ENCODE measurements around the gene PVALEF.

GRCh38 chr17:81223762-81224130, 58.4 kb downstream of the PVALEF start:
- TF ChIP-seq, protein P1, sequence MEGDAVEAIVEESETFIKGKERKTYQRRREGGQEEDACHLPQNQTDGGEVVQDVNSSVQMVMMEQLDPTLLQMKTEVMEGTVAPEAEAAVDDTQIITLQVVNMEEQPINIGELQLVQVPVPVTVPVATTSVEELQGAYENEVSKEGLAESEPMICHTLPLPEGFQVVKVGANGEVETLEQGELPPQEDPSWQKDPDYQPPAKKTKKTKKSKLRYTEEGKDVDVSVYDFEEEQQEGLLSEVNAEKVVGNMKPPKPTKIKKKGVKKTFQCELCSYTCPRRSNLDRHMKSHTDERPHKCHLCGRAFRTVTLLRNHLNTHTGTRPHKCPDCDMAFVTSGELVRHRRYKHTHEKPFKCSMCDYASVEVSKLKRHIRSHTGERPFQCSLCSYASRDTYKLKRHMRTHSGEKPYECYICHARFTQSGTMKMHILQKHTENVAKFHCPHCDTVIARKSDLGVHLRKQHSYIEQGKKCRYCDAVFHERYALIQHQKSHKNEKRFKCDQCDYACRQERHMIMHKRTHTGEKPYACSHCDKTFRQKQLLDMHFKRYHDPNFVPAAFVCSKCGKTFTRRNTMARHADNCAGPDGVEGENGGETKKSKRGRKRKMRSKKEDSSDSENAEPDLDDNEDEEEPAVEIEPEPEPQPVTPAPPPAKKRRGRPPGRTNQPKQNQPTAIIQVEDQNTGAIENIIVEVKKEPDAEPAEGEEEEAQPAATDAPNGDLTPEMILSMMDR (IDR thresholded peaks at IDR 0.05; ENCODE audit: low read depth, low read length): no peak
- TF ChIP-seq EZH2phosphoT487 (IDR thresholded peaks at IDR 0.05; ENCODE audit: low read depth): no peak
